Dermis blood vessel endothelial cell (primary cell): ENCODE measurements around the gene RPS6KA3. TPM values are rescaled to one million over a fixed set of nuclear protein-coding genes. Genes with fewer than 3 reads are reported as not detected.

Experiments
- DNase-seq: peaks from one replicate; pipeline ENCODE4 v3.0.0; 2010
- total RNA-seq: library from RNA; depleted of rRNA; stranded (reverse); fragments of >200 nt; gene quantifications from 2 replicates; pipeline ENCODE4 v1.2.3, GENCODE V29; 2014

Gene RPS6KA3
- 156 and 182 TPM in 2 replicates for total RNA-seq

DNA sequence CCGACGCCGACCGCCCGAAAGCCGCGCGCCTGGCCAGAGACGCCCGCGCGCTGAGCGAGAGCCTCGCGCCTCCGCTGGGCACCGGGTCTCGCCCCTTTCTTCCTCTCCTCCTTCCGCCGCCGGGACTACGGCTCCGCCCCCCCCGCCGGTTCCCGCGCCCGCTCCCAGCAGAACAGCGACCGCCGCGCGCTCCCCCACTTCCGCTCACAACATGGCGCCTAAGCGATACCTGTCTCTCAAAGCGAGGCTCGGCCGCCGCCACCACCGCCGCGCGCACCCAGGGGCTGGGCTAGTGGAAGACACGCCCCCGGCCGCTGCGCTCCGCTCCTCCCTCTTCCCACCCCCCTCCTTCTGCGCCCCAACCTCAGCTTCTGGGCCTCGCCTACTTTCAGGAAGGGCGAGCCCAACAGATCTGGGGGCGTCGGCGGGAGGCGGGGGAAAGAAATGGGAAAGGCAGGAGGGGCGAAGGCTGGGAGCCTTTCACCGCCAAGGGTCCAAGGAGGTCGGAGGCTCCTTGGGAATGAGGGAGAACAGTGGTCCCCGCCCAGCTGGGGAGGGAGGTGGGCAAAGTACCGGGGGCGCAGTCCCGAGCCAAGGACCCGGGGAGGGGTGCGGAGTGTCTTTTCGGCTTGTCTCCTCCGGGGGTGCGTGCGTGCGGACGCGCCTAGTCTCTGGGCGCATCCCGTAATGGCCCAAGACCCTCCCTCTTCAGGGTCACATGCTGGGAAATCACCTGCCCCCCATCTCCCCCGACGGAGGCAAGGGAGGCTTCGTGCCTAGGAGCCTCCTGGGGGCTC, at the start of gene RPS6KA3:
Gene RPS6KA3, minus strand, starts transcription at position 100 of the 797 bp plus-strand sequence. CDS start 277 bp downstream, outside the sequence.
- peak; percentile 87 for DNase-seq

GRCh38 chrX:20315140-20315539, 48.4 kb upstream of the RPS6KA3 start:
- no peak for DNase-seq

DNA sequence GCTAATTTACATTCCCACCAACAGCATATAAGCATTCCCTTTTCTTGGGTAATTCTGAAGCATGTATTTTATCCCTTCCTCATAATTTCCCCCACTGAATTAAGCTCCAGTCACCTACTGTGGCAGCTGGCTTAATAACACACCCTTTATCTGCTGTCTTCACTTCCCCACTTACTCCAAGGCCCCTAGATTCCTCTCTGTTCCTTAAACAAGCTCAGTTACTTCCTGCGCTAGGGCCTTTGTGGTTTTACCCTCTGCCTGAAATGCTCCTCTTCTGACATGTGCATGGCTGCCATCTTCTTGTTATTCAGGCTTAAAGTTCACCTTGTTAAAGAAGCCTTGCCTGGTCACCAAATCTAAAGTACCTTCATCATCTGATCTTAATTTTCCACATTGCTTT, 47.2 kb upstream of the RPS6KA3 start:
- no peak for DNase-seq

GRCh38 chrX:20312018-20312417, 45.3 kb upstream of the RPS6KA3 start:
- no peak for DNase-seq

GRCh38 chrX:20311505-20311904, 44.8 kb upstream of the RPS6KA3 start:
- DNase-seq, result no peak

DNA sequence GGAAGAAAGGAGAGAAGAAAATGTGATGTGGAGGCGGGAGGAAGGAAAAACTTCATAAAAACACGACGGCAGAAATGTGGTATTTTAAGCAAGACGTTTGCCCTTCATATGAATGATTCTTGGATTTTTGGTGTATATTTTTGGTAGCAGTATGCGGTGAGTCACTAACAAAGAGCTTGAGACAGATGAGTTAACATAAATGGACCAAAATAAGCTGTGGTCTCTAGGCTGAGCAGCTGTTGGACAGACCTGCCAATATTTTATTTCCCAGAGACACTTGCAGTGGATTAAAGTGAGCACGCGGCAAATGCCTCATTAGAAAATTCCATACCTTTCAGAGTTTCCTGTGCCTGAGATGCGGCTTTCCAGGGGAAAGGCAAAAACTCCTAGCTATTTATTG, 43.1 kb upstream of the RPS6KA3 start:
- no peak for DNase-seq

DNA sequence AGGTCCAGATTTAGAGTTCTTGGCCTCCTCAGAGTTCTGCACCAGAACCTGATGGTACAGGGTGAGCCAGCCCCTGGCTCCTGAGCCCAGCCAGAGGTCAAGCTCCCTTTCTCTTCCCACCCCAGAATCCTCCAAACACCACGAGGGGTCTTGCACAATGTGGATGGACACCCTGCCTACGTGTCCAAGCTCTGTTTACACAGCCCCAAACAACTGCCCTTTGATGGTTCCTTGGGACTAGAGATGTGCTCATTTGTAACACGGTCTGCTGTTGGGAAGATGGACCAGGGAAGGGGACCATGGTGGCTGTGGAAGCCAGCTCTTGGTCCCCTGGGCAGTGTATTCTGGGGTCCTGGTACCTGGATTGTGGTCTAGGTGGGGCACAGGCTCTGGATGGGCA, 40.0 kb upstream of the RPS6KA3 start:
- DNase-seq, result no peak

DNA sequence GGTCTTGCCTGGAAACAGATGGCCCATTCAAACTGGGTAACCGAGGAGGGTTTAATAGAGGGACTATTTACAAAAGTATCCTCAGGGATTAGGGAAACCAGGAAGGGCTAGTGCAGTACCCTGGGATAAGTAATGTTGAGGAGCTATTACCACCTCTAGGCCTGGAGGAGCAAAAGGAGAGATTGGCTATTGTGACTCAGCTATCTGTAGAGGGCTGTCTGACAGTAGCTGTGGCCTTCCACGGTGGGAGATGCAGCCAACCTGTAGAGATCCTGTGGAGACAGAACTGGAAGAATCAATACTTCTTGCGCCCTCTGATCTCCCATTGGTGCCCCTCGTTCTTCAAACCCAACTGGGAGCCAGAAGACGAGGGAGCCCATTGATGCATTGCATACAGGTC, 34.1 kb upstream of the RPS6KA3 start:
- DNase-seq, result no peak

GRCh38 chrX:20294957-20295356, 28.2 kb upstream of the RPS6KA3 start:
- no peak for DNase-seq

DNA sequence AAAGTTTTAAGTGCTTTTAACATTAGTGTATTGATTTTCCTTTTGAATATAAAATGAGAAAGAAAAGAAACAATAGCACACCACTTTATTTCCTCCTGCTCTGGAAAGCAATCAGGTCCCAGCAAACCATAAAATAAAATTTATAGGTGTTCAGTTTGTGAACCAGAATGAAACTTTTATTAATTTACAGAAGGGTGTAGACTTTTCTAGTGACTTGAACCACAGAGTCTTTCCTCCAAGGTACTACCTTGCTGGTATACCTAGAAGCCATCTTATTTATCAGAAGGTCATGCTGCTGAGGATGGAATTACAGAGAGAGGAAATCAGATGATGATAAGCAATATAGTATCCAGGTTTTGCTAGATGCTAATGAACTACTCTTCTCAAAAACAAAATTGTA, 27.6 kb upstream of the RPS6KA3 start:
- no peak for DNase-seq

DNA sequence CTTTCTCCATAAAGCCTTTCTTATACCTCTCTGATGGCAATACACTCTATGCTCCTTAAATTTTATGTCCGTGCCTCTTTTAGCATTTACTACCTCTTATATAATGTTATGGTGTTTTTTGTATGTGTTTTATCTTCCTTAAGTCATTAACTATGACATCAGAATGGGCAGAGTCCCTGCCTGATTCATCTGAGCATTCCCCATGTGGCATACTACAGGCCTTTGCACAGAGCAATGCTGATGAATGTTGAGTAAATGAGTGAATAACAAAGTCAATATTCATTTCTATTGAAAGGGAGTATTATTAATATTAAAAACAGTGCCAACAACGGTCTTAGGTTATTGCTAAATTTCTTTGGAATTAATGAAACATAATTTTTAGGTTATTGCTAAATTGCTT, 18.8 kb upstream of the RPS6KA3 start:
- no peak for DNase-seq

GRCh38 chrX:20284992-20285391, 18.3 kb upstream of the RPS6KA3 start:
- DNase-seq, result no peak

GRCh38 chrX:20284444-20284843, 17.7 kb upstream of the RPS6KA3 start:
- no peak for DNase-seq

- no peak for DNase-seq
Observed at GRCh38 chrX:20280938-20281337, 14.2 kb upstream of the RPS6KA3 start.

- DNase-seq, result no peak
Observed at GRCh38 chrX:20274121-20274520, 7.4 kb upstream of the RPS6KA3 start.

- DNase-seq, result no peak
Observed at GRCh38 chrX:20271730-20272129, 5.0 kb upstream of the RPS6KA3 start.

DNA sequence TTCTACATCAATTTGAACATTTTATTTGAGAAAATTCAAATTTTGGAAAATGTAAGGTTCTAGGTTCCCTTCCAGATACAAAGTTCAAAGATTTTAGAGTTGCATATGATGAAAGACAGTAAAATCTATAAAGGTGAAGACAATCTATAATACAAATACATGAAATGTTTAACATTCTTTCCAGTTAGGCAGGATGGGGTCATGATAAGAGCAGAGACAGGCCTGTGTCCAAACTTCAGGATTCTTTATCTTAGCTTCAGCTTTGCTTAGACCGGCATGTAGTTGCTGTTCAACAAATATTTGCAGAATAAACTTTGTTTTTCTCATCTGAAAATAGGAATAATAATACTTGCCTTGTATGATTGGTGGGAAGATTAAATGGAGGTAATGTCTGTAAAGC, 4.5 kb upstream of the RPS6KA3 start:
- DNase-seq, result no peak

DNA sequence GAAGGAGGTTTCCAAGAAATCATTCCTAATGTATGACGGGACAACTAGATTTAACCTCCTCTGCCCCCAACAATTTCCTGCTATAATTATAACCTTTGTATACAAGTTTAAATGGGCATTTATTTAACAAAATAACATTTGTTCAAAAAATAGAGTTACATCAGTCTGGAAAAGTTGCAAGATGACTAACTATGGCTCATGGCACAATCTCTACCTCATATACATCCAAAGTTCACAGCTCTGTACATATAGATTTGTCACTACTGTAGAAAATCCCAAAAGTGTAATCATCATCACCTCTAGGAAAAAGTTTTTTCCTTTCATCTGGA, 3.8 kb upstream of the RPS6KA3 start:
- no peak for DNase-seq

DNA sequence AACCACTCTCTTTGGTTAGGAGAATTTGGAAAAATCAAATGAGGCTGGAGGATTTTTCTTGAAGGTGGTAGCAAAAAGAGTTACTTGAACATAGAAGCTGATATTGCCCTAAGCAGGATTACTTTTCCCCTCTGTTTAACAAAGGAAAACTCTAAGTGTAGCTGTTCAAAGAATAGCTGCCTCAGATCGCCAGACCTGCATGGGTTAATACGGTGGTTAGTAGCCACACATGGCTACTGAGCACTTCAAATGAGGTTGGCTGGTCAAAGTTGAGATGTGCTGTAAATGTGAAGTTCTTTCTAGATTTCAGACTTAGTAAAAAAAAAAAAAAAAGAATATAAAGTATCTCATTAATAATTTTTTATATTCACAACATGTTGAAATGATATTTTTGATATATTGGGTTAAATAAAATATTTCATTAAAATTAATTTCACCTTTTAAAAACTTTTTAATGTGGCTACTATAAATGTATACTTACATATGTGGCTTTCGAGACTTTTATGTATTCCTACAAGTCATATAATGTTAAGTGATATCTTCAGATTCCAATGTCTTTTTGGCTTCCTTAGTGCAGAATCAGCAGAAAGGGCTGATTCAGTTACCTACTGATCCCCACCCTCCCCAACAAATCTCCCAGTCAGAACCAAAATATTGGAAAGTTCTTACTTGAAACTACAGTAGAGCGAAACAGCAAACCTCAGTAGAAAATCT, 3.3 kb upstream of the RPS6KA3 start:
- DNase-seq, result no peak

DNA sequence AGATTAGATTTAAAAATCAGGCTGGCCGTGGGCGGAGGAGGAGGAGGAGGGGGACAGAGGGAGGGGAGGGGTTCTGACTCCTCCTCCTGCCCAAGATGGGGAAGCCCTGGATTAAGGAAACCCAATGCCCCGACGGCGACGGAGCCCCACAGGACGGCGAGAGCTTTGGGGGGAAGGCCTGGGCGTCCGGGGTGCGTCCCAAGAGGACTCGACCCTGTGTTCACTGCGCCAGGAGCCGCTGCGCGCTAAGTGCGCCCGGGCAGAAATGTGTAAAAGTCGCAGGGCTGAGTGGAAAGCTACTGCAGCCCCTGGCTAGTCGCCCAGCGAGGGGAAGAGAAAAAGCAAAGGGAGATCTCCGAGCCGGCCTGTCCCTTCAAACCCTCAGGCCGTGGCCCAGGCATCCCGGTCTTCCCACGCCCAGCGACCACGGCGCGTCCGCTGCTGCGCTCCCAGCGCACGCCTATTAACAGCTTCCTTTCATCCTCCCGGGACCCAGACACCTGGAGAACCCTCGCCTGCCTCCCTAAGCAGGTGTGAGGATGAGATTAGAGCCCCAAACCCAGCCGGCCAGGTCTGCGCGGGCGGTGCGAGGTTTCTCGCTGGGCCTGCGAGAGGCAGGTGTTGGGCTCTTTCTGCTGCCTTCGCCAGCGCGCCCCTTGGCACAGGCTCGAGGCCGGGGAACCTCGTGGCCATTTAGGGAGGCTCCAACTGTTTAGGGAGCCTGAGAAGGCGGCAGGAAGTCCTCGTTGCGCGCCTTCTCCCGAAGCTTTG, 1.4 kb upstream of the RPS6KA3 start:
- DNase-seq, result peak; percentile 20

- no peak for DNase-seq
Observed at GRCh38 chrX:20267607-20267930, 860 bp upstream of the RPS6KA3 start.

GRCh38 chrX:20265726-20266681, 705 bp downstream of the RPS6KA3 start:
- peak; percentile 37 for DNase-seq
